ENCODE results near the gene OR2J1.

GRCh38 chr6:29092957-29093356, 6.3 kb upstream of the OR2J1 start:
- no peak for TF ChIP-seq CTCF (IDR thresholded peaks at IDR 0.05)
- TF ChIP-seq POLR2A (IDR thresholded peaks at IDR 0.05): no peak
